Esophagus squamous epithelium (tissue), 5 donors: Measurements from ENCODE around the gene BPIFB4. TPM values are rescaled to one million over a fixed set of nuclear protein-coding genes. Genes with fewer than 3 reads are reported as not detected.

Experiments used
- DNase-seq: peaks from one replicate; lab custom pipeline; 2025; lab: John Stamatoyannopoulos, UW
- H3K27ac ChIP-seq, 4 donors: fragments of 200-600 bp; sonication (generic); one replicate each; pipeline ENCODE4 v1.5.1; 2016 to 2019; ENCODE audit warnings: mild to moderate bottlenecking in 1 of 4
- H3K27me3 ChIP-seq, 4 donors: fragments of 200-600 bp; sonication (generic); 1 replicate in 3 of 4; 2 replicates in 1 of 4; pipeline versions ENCODE4 v1.5.1 to v1.6.0; 2017 to 2021; ENCODE audit warnings: antibody characterized with exemption in 1 of 4
- H3K36me3 ChIP-seq, 3 donors: fragments of 200-600 bp; sonication (generic); one replicate each; pipeline ENCODE4 v1.5.1; 2016 to 2019
- H3K4me1 ChIP-seq, 3 donors: fragments of 200-600 bp; sonication (generic); one replicate each; pipeline ENCODE4 v1.5.1; 2017 to 2019
- H3K4me3 ChIP-seq, 4 donors: fragments of 200-600 bp; sonication (generic); 1 replicate in 3 of 4; 2 replicates in 1 of 4; pipeline ENCODE4 v1.5.1; 2016 to 2019; ENCODE audit warnings: mild to moderate bottlenecking in 2 of 4, moderate library complexity in 1 of 4
- H3K9me3 ChIP-seq, 3 donors: fragments of 200-600 bp; sonication (generic); one replicate each; pipeline ENCODE4 v1.5.1; 2016 to 2019
- CTCF ChIP-seq, 6 experiments: fragments of 450-650 bp in 4 of 6; fragments of 200-600 bp in 2 of 6; sonication (generic) in 2 of 6; IDR thresholded peaks; one replicate each; pipeline ENCODE4 v1.5.1; 2016 to 2019; ENCODE audit warnings: antibody characterized with exemption in 6 of 6, mild to moderate bottlenecking in 4 of 6, moderate library complexity in 4 of 6
- POLR2A ChIP-seq, 4 donors: fragments of 450-650 bp; IDR thresholded peaks; one replicate each; pipeline ENCODE4 v1.6.1; 2017; ENCODE audit warnings: antibody characterized with exemption in 4 of 4, mild to moderate bottlenecking in 4 of 4, moderate library complexity in 3 of 4
- WGBS, 2 donors: methylation state at CpG; one replicate each; pipeline ENCODE4 v1.1.5; 2018; 5-methylcytosine and 5-hydroxymethylcytosine counted together
- intact Hi-C: fragments of 100-400 bp; cut with DNase I; formaldehyde crosslinking; loops from one replicate; pipeline ENCODE4 v1.15.0; 2022
- total RNA-seq, 4 donors: library from RNA; depleted of rRNA; stranded (reverse); fragments of >200 nt; gene quantifications; one replicate each; pipeline ENCODE4 v1.1.0, GENCODE V29; 2016
- donor health status: DM: yes; HTN: yes; CAD: no.

BPIFB4 gene
- total RNA-seq = not detected

GRCh38 chr20:33079259-33079658 is at the start of gene BPIFB4:
BPIFB4 (plus strand) TSS chr20:33079643; CDS start chr20:33081527, 1,884 bp downstream.
- TF ChIP-seq CTCF (IDR thresholded peaks at IDR 0.05) (no peak), POLR2A (IDR thresholded peaks at IDR 0.05) (no peak)
- Histone ChIP-seq H3K4me3 (no peak within 1 kb of the TSS), H3K27ac (no peak within 1 kb of the TSS), H3K9me3 (no peaks in the 10 kb centered on the region), H3K36me3 (no peaks in the 10 kb centered on the region), H3K27me3 (peaks cover 0 to 60% (median 0%) of the 10 kb centered on the region in 4 donors), H3K4me1 (no peaks in the 10 kb centered on the region)
- WGBS, 2 donors = 79 to 100% methylated on average over 2 of the region's 2 CpGs
- DNase-seq = no peak
- intact Hi-C loops = no loop called here

- Histone ChIP-seq H3K4me3 (no peak overlapping the region), H3K4me1 (no peaks in the 10 kb centered on the region), H3K27me3 (peaks cover 0 to 32% (median 0%) of the 10 kb centered on the region in 4 donors), H3K27ac (no peak overlapping the region), H3K36me3 (no peaks in the 10 kb centered on the region), H3K9me3 (no peaks in the 10 kb centered on the region)
- DNase-seq = no peak
- TF ChIP-seq CTCF (IDR thresholded peaks at IDR 0.05) (no peak), POLR2A (IDR thresholded peaks at IDR 0.05) (no peak)
- 63 to 77% methylated on average over 9 of the region's 9 CpGs for WGBS, 2 donors
- intact Hi-C loops = no loop called here
Measured at GRCh38 chr20:33030076-33030475, 49.4 kb upstream of the BPIFB4 start.

GRCh38 chr20:33030569-33030968 is 48.9 kb upstream of the BPIFB4 start:
- DNase-seq = no peak
- Histone ChIP-seq H3K9me3 (no peaks in the 10 kb centered on the region), H3K4me3 (no peak overlapping the region), H3K36me3 (no peaks in the 10 kb centered on the region), H3K4me1 (no peaks in the 10 kb centered on the region), H3K27ac (no peak overlapping the region), H3K27me3 (peaks cover 0 to 32% (median 0%) of the 10 kb centered on the region in 4 donors)
- TF ChIP-seq POLR2A (IDR thresholded peaks at IDR 0.05) (no peak), CTCF (IDR thresholded peaks at IDR 0.05) (no peak)
- intact Hi-C loops = no loop called here
- 75 to 79% methylated on average over 4 to 6 of the region's 6 CpGs for WGBS, 2 donors

GRCh38 chr20:33031531-33031930 is 47.9 kb upstream of the BPIFB4 start, which contains the start of gene BPIFB6:
BPIFB6 (plus strand) TSS chr20:33031648; CDS start chr20:33031648, 0 bp downstream.
- Histone ChIP-seq H3K4me1 (no peaks in the 10 kb centered on the region), H3K36me3 (no peaks in the 10 kb centered on the region), H3K4me3 (no peak within 1 kb of the TSS), H3K27ac (no peak within 1 kb of the TSS), H3K9me3 (no peaks in the 10 kb centered on the region), H3K27me3 (peaks cover 0 to 34% (median 0%) of the 10 kb centered on the region in 4 donors)
- 82 to 84% methylated on average over 2 to 6 of the region's 10 CpGs for WGBS, 2 donors
- TF ChIP-seq CTCF (IDR thresholded peaks at IDR 0.05) (no peak), POLR2A (IDR thresholded peaks at IDR 0.05) (no peak)
- intact Hi-C loops = no loop called here
- no peak for DNase-seq

GRCh38 chr20:33032555-33032954 is 46.9 kb upstream of the BPIFB4 start:
- intact Hi-C loops = no loop called here
- Histone ChIP-seq H3K4me3 (no peak overlapping the region), H3K27ac (no peak overlapping the region), H3K9me3 (no peaks in the 10 kb centered on the region), H3K4me1 (no peaks in the 10 kb centered on the region), H3K36me3 (no peaks in the 10 kb centered on the region), H3K27me3 (peaks cover 0 to 25% (median 0%) of the 10 kb centered on the region in 4 donors)
- 66 to 71% methylated on average over 3 to 5 of the region's 6 CpGs for WGBS, 2 donors
- DNase-seq = no peak
- TF ChIP-seq CTCF (IDR thresholded peaks at IDR 0.05) (no peak), POLR2A (IDR thresholded peaks at IDR 0.05) (no peak)
